Fibroblast of the conjunctiva (primary cell): ENCODE measurements around the gene BLOC1S5.
"Not testable (repeated sequence)": the region's sequence is repeated elsewhere in the genome, so short reads cannot be mapped to it uniquely, and the experiment has no call there.

ENCODE experiments used
- DNase-seq: peaks from one replicate; pipeline ENCODE4 v3.0.0-alpha.2; 2010; ENCODE audit warnings: low read depth

BLOC1S5 gene

GRCh38 chr6:8082572-8082953 is 18.4 kb upstream of the BLOC1S5 start:
- DNase-seq: no peak

- DNase-seq: no peak
Observed at GRCh38 chr6:8080362-8081151, 16.4 kb upstream of the BLOC1S5 start.

GRCh38 chr6:8079126-8079525 is 14.9 kb upstream of the BLOC1S5 start:
- no peak for DNase-seq

- DNase-seq: no peak
Observed at GRCh38 chr6:8077991-8078390, 13.8 kb upstream of the BLOC1S5 start.

GRCh38 chr6:8075704-8076103 is 11.5 kb upstream of the BLOC1S5 start:
- no peak for DNase-seq

GRCh38 chr6:8075185-8075584 is 11.0 kb upstream of the BLOC1S5 start:
- no peak for DNase-seq

GRCh38 chr6:8074213-8074612 is 10.0 kb upstream of the BLOC1S5 start:
- DNase-seq: no peak

GRCh38 chr6:8073758-8074157 is 9.6 kb upstream of the BLOC1S5 start:
- no peak for DNase-seq

- no peak for DNase-seq
Observed at GRCh38 chr6:8070718-8071117, 6.5 kb upstream of the BLOC1S5 start.

- DNase-seq: no peak
Observed at GRCh38 chr6:8069631-8070284, 5.6 kb upstream of the BLOC1S5 start.

- no peak for DNase-seq
Observed at GRCh38 chr6:8069151-8069550, 5.0 kb upstream of the BLOC1S5 start.

- no peak for DNase-seq
Observed at GRCh38 chr6:8066108-8066507, 1.9 kb upstream of the BLOC1S5 start.

GRCh38 chr6:8065519-8065911 is 1.3 kb upstream of the BLOC1S5 start:
- no peak for DNase-seq

- DNase-seq: no peak
Observed at GRCh38 chr6:8064638-8065518, 689 bp upstream of the BLOC1S5 start.

- no peak for DNase-seq
Observed at GRCh38 chr6:8061736-8062135, 2.5 kb downstream of the BLOC1S5 start.

- no peak for DNase-seq
Observed at GRCh38 chr6:8060346-8060745, 3.8 kb downstream of the BLOC1S5 start.

GRCh38 chr6:8059129-8059528 is 5.1 kb downstream of the BLOC1S5 start:
- DNase-seq: peak; percentile 38

- DNase-seq: no peak
Observed at GRCh38 chr6:8057793-8058192, 6.4 kb downstream of the BLOC1S5 start.

- no peak for DNase-seq
Observed at GRCh38 chr6:8057263-8057662, 6.9 kb downstream of the BLOC1S5 start.

GRCh38 chr6:8054276-8054675 is 9.9 kb downstream of the BLOC1S5 start:
- DNase-seq: no peak

GRCh38 chr6:8047541-8048292 is 16.5 kb downstream of the BLOC1S5 start:
- no peak for DNase-seq

- DNase-seq: not testable (repeated sequence)
Observed at GRCh38 chr6:8045769-8046168, 18.4 kb downstream of the BLOC1S5 start.
